Transverse colon (tissue), 4 donors: ENCODE data around the gene STAG2.

Experiments
- CTCF ChIP-seq, 5 experiments: fragments of 200-600 bp in 3 of 5; fragments of 450-650 bp in 2 of 5; sonication (generic) in 3 of 5; IDR thresholded peaks; 1 replicate in 2 of 5; 2 replicates in 3 of 5; pipeline ENCODE4 v1.5.1; 2016 to 2017; ENCODE audit warnings: antibody characterized with exemption in 5 of 5, inconsistent platforms in 3 of 5, mild to moderate bottlenecking in 2 of 5, moderate library complexity in 1 of 5
- EP300 ChIP-seq: sonication (generic); formaldehyde crosslinking; IDR thresholded peaks from one replicate; pipeline ENCODE4 v1.6.1; 2017; ENCODE audit warnings: antibody characterized with exemption, low read depth
- POLR2A ChIP-seq: fragments of 450-650 bp; IDR thresholded peaks from one replicate; pipeline ENCODE4 v1.6.1; 2016; ENCODE audit warnings: antibody characterized with exemption, mild to moderate bottlenecking, moderate library complexity
- POLR2AphosphoS5 ChIP-seq, 3 donors: sonication (generic); formaldehyde crosslinking; IDR thresholded peaks; one replicate each; pipeline ENCODE4 v1.6.1; 2016; ENCODE audit warnings: antibody characterized with exemption in 3 of 3

GRCh38 chrX:123960956-123961267, 594 bp upstream of the STAG2 start:
- TF ChIP-seq POLR2AphosphoS5 (IDR thresholded peaks at IDR 0.05), result no peak
- TF ChIP-seq EP300, result no peak
- TF ChIP-seq CTCF (IDR thresholded peaks at IDR 0.05), result no peak
- TF ChIP-seq POLR2A, result no peak
